ENCODE measurements around the gene PRSS33.

Gene PRSS33

GRCh38 chr16:2786061-2786825 is 1.1 kb downstream of the PRSS33 start:
- Histone ChIP-seq H4K8ac (ENCODE audit: low read depth, low read length) (no peak overlapping the region), H3K4me2 (ENCODE audit: low read length) (no peak overlapping the region), H3K27ac (ENCODE audit: low read depth, low read length) (no peak overlapping the region), H2AFZ (ENCODE audit: insufficient read depth, low read length, poor library complexity) (no peak overlapping the region), H2BK5ac (ENCODE audit: low read depth, low read length, poor library complexity) (no peak overlapping the region), H3K4ac (ENCODE audit: low read depth, low read length) (no peak overlapping the region), H4K12ac (ENCODE audit: low read depth, low read length) (no peak overlapping the region), H3K18ac (ENCODE audit: low read length) (no peak overlapping the region), H3K36me3 (ENCODE audit: control insufficient read depth in 1 of 2, insufficient read depth in 2 of 2, low read length in 2 of 2) (no peaks in the 10 kb centered on the region), H3K27me3 (ENCODE audit: insufficient read depth, low read length) (no peaks in the 10 kb centered on the region), H2AK5ac (ENCODE audit: low read length) (no peak overlapping the region), H3K79me1 (ENCODE audit: low read length) (no peaks in the 10 kb centered on the region), H3K4me3 (ENCODE audit: low read depth, low read length) (no peak overlapping the region), H3K14ac (ENCODE audit: low read length) (no peak overlapping the region), H2BK120ac (ENCODE audit: insufficient read depth, low read length, poor library complexity) (no peak overlapping the region), H3K79me2 (ENCODE audit: control insufficient read depth, insufficient read depth, low read length, poor library complexity) (no peaks in the 10 kb centered on the region), H2BK12ac (ENCODE audit: low read length) (no peak overlapping the region), H4K91ac (ENCODE audit: low read depth, low read length) (no peak overlapping the region), H3K9ac (ENCODE audit: low read length) (no peak overlapping the region), H3K4me1 (ENCODE audit: control insufficient read depth in 1 of 2, insufficient read depth in 2 of 2, low read length in 2 of 2) (no peaks in the 10 kb centered on the region), H3K9me3 (ENCODE audit: insufficient read depth, low read depth, low read length) (no peaks in the 10 kb centered on the region), H3K23ac (ENCODE audit: low read length) (no peak overlapping the region)
- no CpG with 5 or more reads among the region's 15 CpGs for WGBS (ENCODE audit: extremely low coverage, insufficient coverage, insufficient read length)
- no peak for DNase-seq

- H3K79me2 ChIP-seq (ENCODE audit: control insufficient read depth, insufficient read depth, low read length, poor library complexity), result no peaks in the 10 kb centered on the region
- no CpG with 5 or more reads among the region's 79 CpGs for WGBS (ENCODE audit: extremely low coverage, insufficient coverage, insufficient read length)
- no peak overlapping the region for H4K8ac ChIP-seq (ENCODE audit: low read depth, low read length)
- H3K36me3 ChIP-seq (ENCODE audit: control insufficient read depth in 1 of 2, insufficient read depth in 2 of 2, low read length in 2 of 2), result no peaks in the 10 kb centered on the region
- no peak overlapping the region for H3K4ac ChIP-seq (ENCODE audit: low read depth, low read length)
- no peak overlapping the region for H3K27ac ChIP-seq (ENCODE audit: low read depth, low read length)
- H2AFZ ChIP-seq (ENCODE audit: insufficient read depth, low read length, poor library complexity), result no peak overlapping the region
- no peaks in the 10 kb centered on the region for H3K79me1 ChIP-seq (ENCODE audit: low read length)
- no peak overlapping the region for H3K9ac ChIP-seq (ENCODE audit: low read length)
- no peak overlapping the region for H3K4me3 ChIP-seq (ENCODE audit: low read depth, low read length)
- no peak overlapping the region for H3K23ac ChIP-seq (ENCODE audit: low read length)
- no peaks in the 10 kb centered on the region for H3K4me1 ChIP-seq (ENCODE audit: control insufficient read depth in 1 of 2, insufficient read depth in 2 of 2, low read length in 2 of 2)
- H3K4me2 ChIP-seq (ENCODE audit: low read length), result no peak overlapping the region
- no peak overlapping the region for H2AK5ac ChIP-seq (ENCODE audit: low read length)
- no peak for DNase-seq
- no peak overlapping the region for H2BK120ac ChIP-seq (ENCODE audit: insufficient read depth, low read length, poor library complexity)
- H3K27me3 ChIP-seq (ENCODE audit: insufficient read depth, low read length), result no peaks in the 10 kb centered on the region
- H4K91ac ChIP-seq (ENCODE audit: low read depth, low read length), result no peak overlapping the region
- no peak overlapping the region for H2BK5ac ChIP-seq (ENCODE audit: low read depth, low read length, poor library complexity)
- no peak overlapping the region for H4K12ac ChIP-seq (ENCODE audit: low read depth, low read length)
- H2BK12ac ChIP-seq (ENCODE audit: low read length), result no peak overlapping the region
- H3K9me3 ChIP-seq (ENCODE audit: insufficient read depth, low read depth, low read length), result no peaks in the 10 kb centered on the region
- no peak overlapping the region for H3K18ac ChIP-seq (ENCODE audit: low read length)
- H3K14ac ChIP-seq (ENCODE audit: low read length), result no peak overlapping the region
These were observed 2.0 kb downstream of the PRSS33 start for GRCh38 chr16:2785101-2785991.

GRCh38 chr16:2784358-2785100 is 2.8 kb downstream of the PRSS33 start:
- Histone ChIP-seq H3K79me1 (ENCODE audit: low read length) (no peaks in the 10 kb centered on the region), H3K9ac (ENCODE audit: low read length) (no peak overlapping the region), H2AFZ (ENCODE audit: insufficient read depth, low read length, poor library complexity) (no peak overlapping the region), H3K4me1 (ENCODE audit: control insufficient read depth in 1 of 2, insufficient read depth in 2 of 2, low read length in 2 of 2) (no peaks in the 10 kb centered on the region), H3K4me2 (ENCODE audit: low read length) (no peak overlapping the region), H3K27ac (ENCODE audit: low read depth, low read length) (no peak overlapping the region), H2BK12ac (ENCODE audit: low read length) (no peak overlapping the region), H3K18ac (ENCODE audit: low read length) (no peak overlapping the region), H4K12ac (ENCODE audit: low read depth, low read length) (no peak overlapping the region), H3K23ac (ENCODE audit: low read length) (no peak overlapping the region), H3K4me3 (ENCODE audit: low read depth, low read length) (no peak overlapping the region), H3K9me3 (ENCODE audit: insufficient read depth, low read depth, low read length) (no peaks in the 10 kb centered on the region), H3K36me3 (ENCODE audit: control insufficient read depth in 1 of 2, insufficient read depth in 2 of 2, low read length in 2 of 2) (no peaks in the 10 kb centered on the region), H3K79me2 (ENCODE audit: control insufficient read depth, insufficient read depth, low read length, poor library complexity) (no peaks in the 10 kb centered on the region), H3K4ac (ENCODE audit: low read depth, low read length) (no peak overlapping the region), H3K14ac (ENCODE audit: low read length) (no peak overlapping the region), H4K8ac (ENCODE audit: low read depth, low read length) (no peak overlapping the region), H2BK5ac (ENCODE audit: low read depth, low read length, poor library complexity) (no peak overlapping the region), H4K91ac (ENCODE audit: low read depth, low read length) (no peak overlapping the region), H2AK5ac (ENCODE audit: low read length) (no peak overlapping the region), H3K27me3 (ENCODE audit: insufficient read depth, low read length) (no peaks in the 10 kb centered on the region), H2BK120ac (ENCODE audit: insufficient read depth, low read length, poor library complexity) (no peak overlapping the region)
- WGBS (ENCODE audit: extremely low coverage, insufficient coverage, insufficient read length), result no CpG with 5 or more reads among the region's 15 CpGs
- no peak for DNase-seq

GRCh38 chr16:2783581-2784357 is 3.6 kb downstream of the PRSS33 start:
- no peak overlapping the region for H3K23ac ChIP-seq (ENCODE audit: low read length)
- H3K14ac ChIP-seq (ENCODE audit: low read length), result no peak overlapping the region
- no peak overlapping the region for H3K4me2 ChIP-seq (ENCODE audit: low read length)
- H3K4ac ChIP-seq (ENCODE audit: low read depth, low read length), result no peak overlapping the region
- WGBS (ENCODE audit: extremely low coverage, insufficient coverage, insufficient read length), result no CpG with 5 or more reads among the region's 15 CpGs
- H3K4me3 ChIP-seq (ENCODE audit: low read depth, low read length), result no peak overlapping the region
- H2BK5ac ChIP-seq (ENCODE audit: low read depth, low read length, poor library complexity), result no peak overlapping the region
- no peak overlapping the region for H3K18ac ChIP-seq (ENCODE audit: low read length)
- H3K4me1 ChIP-seq (ENCODE audit: control insufficient read depth in 1 of 2, insufficient read depth in 2 of 2, low read length in 2 of 2), result peaks cover 0 to 2% of the 10 kb centered on the region in 2 experiments
- H2BK12ac ChIP-seq (ENCODE audit: low read length), result no peak overlapping the region
- H3K36me3 ChIP-seq (ENCODE audit: control insufficient read depth in 1 of 2, insufficient read depth in 2 of 2, low read length in 2 of 2), result no peaks in the 10 kb centered on the region
- no peak overlapping the region for H3K9ac ChIP-seq (ENCODE audit: low read length)
- no peak overlapping the region for H4K12ac ChIP-seq (ENCODE audit: low read depth, low read length)
- H3K79me1 ChIP-seq (ENCODE audit: low read length), result no peaks in the 10 kb centered on the region
- no peaks in the 10 kb centered on the region for H3K79me2 ChIP-seq (ENCODE audit: control insufficient read depth, insufficient read depth, low read length, poor library complexity)
- H3K27ac ChIP-seq (ENCODE audit: low read depth, low read length), result no peak overlapping the region
- H2AFZ ChIP-seq (ENCODE audit: insufficient read depth, low read length, poor library complexity), result no peak overlapping the region
- no peak overlapping the region for H2AK5ac ChIP-seq (ENCODE audit: low read length)
- no peaks in the 10 kb centered on the region for H3K9me3 ChIP-seq (ENCODE audit: insufficient read depth, low read depth, low read length)
- no peak overlapping the region for H4K91ac ChIP-seq (ENCODE audit: low read depth, low read length)
- H3K27me3 ChIP-seq (ENCODE audit: insufficient read depth, low read length), result no peaks in the 10 kb centered on the region
- no peak for DNase-seq
- H2BK120ac ChIP-seq (ENCODE audit: insufficient read depth, low read length, poor library complexity), result no peak overlapping the region
- no peak overlapping the region for H4K8ac ChIP-seq (ENCODE audit: low read depth, low read length)
